MG63 (cell line): ENCODE results near the gene BMPER. TPM values are rescaled to one million over a fixed set of nuclear protein-coding genes. Genes with fewer than 3 reads are reported as not detected.

ENCODE experiments used
- DNase-seq: peaks from one replicate; pipeline ENCODE4 v3.0.0-alpha.2; 2020
- H3K27me3 ChIP-seq: fragments of 250-450 bp; sonication (Bioruptor Pico); 2 replicates; pipeline ENCODE4 v1.5.1; 2020; ENCODE audit warnings: mild to moderate bottlenecking, moderate library complexity
- H3K36me3 ChIP-seq: fragments of 250-450 bp; sonication (Bioruptor Pico); 2 replicates; pipeline ENCODE4 v1.5.1; 2020; ENCODE audit warnings: mild to moderate bottlenecking, moderate library complexity
- H3K4me3 ChIP-seq: fragments of 250-450 bp; sonication (Bioruptor Pico); 2 replicates; pipeline ENCODE4 v1.5.1; 2020; ENCODE audit warnings: mild to moderate bottlenecking, moderate library complexity
- H3K9me3 ChIP-seq: fragments of 250-450 bp; sonication (Bioruptor Pico); 2 replicates; pipeline ENCODE4 v1.5.1; 2020; ENCODE audit warnings: mild to moderate bottlenecking, moderate library complexity
- total RNA-seq: library from RNA; depleted of rRNA; stranded (reverse); fragments of >200 nt; shearing (Covaris generic); gene quantifications from 2 replicates; pipeline ENCODE4 v1.2.3, GENCODE V29; 2014; ENCODE audit warnings: low replicate concordance

BMPER gene
- total RNA-seq, 1 experiment from 2014 or later, result 110 TPM

DNA sequence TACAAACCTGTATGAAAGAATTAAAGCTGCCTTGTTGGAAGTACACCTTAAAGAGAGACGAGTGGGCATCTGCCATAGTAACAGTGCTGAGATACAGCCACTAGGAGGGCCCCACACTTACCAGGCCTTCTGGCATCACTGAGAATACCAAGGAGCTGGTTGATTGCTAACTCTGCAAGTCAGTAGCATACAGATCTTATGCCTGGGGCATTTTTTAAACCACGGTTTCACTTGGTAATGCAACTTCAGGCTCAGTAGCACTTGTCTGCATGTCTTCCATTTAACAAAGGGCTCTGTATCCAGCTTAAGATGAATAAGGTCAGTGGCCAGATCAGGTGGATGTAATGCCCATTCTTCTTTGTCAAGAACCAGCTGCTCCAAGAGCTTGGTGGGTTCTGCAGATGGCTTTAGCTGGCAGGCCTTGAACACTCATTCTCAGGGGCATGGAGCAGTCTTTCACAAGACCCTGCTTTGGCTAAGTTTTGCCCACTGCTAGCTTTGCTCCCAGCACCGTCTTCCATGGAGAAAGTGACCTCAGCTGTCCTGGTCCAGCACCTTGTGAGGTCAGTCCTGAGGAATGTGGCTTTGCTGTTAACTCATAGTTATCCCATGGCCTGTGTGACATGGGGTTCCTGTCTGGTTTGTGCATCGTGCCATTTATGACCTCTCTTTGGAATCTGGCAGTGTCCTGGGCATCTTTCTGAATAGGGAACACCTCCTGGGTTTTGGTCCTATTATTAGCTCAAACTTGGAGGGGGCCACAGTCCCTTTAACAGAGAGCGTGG, 68.1 kb downstream of the BMPER start:
- no peak overlapping the region for H3K4me3 ChIP-seq
- no peaks in the 10 kb centered on the region for H3K9me3 ChIP-seq
- DNase-seq, result no peak
- peaks cover 100% of the 10 kb centered on the region for H3K36me3 ChIP-seq
- no peaks in the 10 kb centered on the region for H3K27me3 ChIP-seq

DNA sequence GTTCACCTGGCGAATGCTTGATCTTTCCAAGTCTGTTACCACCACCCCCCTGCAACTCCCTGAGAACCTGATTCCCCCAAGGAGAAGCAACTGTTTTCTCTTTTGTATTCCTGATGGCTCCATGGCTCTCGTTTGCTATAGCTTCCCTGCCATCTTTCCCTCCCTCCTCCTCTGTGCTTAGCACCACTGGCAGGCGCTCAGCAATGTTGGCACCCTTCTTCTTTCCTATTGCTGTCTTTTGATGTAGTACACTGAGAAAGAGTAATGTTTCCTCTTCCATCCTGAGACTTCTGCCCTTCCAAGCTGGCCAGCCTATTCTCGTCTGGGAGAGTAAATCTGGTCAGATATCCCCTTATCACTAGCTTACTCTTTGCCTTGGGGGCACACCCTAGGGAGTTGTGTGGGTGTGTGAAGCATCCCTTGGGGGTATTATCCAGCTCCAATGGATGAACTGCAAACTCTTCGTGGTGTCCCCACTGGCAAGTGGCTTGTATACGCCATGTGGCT, 74.0 kb downstream of the BMPER start:
- peak; percentile 71 for DNase-seq
- H3K27me3 ChIP-seq, result no peaks in the 10 kb centered on the region
- peaks cover 86% of the 10 kb centered on the region for H3K36me3 ChIP-seq
- no peaks in the 10 kb centered on the region for H3K9me3 ChIP-seq
- H3K4me3 ChIP-seq, result no peak overlapping the region

DNA sequence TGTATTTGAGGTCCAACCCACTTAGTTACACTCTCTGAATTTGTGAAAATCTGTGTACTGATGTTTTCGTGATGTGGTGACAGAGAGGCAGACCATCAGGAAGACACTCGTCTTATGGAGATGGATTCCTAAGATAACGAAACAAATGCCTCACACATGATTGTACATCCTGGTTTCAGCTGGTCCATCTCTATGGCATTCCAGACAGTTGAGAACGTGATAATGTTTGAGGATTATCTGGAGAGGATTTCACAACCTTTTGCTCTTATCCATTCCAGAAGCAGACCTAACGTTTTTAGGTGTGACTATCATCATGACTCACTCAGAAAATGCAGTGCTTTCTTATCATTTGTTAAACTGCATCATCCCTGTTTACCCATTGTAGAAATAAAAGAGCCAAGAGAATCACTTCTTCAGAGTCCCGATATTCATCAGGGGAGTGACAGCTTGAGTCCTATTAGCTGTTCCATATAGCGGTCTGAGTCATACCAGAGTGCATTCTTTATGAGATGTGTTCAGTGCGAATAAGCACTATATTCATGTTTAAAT, 74.5 kb downstream of the BMPER start:
- no peaks in the 10 kb centered on the region for H3K27me3 ChIP-seq
- H3K36me3 ChIP-seq, result peaks cover 86% of the 10 kb centered on the region
- no peak overlapping the region for H3K4me3 ChIP-seq
- H3K9me3 ChIP-seq, result no peaks in the 10 kb centered on the region
- peak; percentile 18 for DNase-seq

DNA sequence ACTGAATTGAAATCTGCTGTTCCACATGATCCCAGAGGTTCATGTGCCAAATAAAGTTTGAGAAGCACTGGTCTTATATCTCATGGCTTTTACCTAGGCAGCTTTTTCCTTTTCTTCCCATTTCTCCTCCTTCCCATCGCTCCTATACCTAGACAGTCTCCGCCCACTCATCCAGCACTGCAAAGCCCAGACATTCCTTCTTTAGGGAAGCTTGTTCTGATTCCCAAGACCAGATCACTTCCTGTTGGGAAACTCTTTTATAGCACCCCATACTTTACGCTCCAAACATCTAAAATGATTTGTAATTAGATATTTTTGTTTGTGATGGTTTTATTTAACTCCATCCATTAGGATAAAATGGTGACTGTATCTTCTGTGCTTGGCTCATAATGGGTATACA, 75.9 kb downstream of the BMPER start:
- no peaks in the 10 kb centered on the region for H3K9me3 ChIP-seq
- no peaks in the 10 kb centered on the region for H3K27me3 ChIP-seq
- peaks cover 79% of the 10 kb centered on the region for H3K36me3 ChIP-seq
- DNase-seq, result no peak
- no peak overlapping the region for H3K4me3 ChIP-seq

DNA sequence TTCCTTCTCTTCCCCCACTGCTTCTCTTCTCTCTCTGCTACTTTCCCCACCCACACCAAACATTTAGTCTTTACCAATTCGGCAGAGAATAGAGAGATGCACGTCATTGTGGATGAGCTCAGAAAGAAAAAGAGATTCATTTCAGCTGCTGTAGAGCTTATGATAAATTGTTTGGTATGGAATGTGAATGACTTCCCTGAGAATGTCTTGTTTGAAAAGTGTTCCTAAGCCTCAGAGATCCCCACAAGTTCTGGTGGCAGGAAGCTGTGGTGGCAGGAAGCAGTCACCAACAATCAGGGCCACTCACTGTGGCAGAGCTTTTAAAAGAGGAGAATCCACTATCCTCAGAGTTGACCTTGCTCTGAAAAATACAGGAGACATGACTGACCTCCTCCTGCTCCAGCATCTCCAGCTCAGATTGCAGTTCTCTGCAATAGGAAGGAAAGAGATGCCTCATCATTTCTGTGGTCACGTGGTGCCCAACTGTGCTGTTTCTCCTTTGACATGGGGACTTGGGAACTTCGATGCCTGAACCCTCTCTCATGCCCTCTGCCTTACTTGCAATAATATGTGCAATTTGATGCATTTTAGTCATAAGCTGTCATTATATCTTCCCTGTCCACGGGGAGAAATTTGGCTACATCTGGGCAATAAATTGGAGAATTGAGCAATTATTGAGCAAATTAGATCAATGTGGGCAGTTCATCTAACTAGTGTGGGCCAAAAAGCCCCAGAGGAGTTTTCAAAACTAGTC, 76.5 kb downstream of the BMPER start:
- Histone ChIP-seq H3K36me3 (peaks cover 73% of the 10 kb centered on the region), H3K27me3 (no peaks in the 10 kb centered on the region), H3K9me3 (no peaks in the 10 kb centered on the region), H3K4me3 (no peak overlapping the region)
- no peak for DNase-seq

DNA sequence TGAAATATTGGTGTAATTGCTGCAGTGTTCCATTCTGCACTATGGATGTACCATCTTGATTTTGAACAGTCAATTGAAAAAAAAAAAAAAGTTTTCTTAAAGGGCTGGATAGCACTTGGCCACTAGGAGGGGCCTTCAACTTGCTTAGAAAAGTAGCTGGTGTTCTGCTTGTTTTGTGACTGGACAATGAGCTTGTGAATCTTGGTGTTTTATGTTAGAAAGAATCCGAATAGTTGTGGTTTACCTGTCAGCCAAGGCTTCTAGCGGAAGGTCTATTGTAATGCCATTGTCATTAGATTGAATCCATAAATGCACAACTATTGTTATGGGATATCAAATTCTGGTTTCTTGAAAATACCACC, 77.1 kb downstream of the BMPER start:
- no peak overlapping the region for H3K4me3 ChIP-seq
- H3K36me3 ChIP-seq, result peaks cover 68% of the 10 kb centered on the region
- DNase-seq, result no peak
- no peaks in the 10 kb centered on the region for H3K27me3 ChIP-seq
- H3K9me3 ChIP-seq, result no peaks in the 10 kb centered on the region

DNA sequence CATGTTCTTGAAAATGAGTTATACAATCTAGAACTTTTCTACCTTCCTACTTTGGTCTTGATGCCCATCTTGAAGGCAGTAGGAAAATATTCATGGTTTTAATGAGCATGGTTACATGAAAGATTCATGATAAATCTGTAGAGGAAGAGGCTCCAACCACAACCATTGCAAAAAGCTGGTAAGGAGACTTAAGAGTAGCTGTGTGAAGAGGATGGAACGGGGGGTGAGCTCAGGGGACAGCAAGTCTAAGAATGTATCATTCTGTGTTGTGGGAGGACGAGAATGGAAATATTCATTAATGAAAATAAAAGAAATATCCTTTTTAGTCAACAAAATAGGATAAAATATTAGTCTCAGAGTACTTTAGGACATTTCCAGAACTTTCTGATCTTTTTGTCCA, 81.1 kb downstream of the BMPER start:
- DNase-seq, result no peak
- H3K4me3 ChIP-seq, result no peak overlapping the region
- 0 out of 2 replicates have a peak, but pooled peaks cover 2% of the 10 kb centered on the region for H3K9me3 ChIP-seq

DNA sequence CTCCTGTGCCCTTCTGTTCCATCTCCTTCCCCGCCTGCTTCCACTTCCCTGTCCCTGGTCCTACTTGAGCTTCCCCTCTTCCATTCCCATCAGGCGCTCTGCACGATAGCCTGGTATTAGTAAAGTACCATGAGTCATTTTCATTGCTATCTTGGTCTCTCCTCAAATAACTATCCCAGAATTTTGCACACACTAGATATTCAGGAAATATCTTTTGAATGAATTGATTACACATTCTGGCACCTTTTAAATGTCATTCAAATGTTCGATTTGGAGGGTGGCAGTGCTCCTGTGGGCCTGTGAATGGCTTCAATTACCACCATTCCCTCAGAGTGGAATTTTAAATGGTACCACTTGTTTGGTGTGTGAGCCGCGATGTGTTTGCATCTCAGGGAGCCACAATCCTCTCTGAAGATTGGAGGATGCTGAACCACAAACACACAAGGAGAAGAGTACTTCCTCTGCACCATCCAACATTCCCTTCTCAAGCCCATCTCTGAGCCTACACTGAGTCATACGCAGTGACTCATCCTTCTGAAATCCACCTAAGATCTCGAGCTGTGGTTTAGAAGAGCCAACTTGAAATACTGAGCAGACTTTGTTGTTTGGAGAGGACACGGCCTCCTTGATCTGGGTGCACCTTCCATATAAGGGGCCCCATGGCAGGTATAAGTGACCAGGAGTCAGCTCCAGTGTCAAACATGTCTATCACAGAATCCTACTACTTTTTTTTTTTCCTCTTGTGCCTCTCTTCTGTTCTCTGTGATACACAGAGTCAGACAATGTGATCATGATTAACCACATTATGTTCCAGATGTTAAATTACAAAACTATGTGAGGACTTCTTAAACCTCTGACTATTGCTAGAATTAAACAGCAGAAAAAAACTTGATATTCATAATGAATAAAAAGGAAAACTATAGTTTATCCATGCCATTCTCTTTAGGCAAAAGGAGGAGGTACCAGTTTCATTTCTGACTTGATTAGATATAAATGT, 81.9 kb downstream of the BMPER start:
- Histone ChIP-seq H3K36me3 (peaks cover 56% of the 10 kb centered on the region), H3K27me3 (no peaks in the 10 kb centered on the region), H3K4me3 (no peak overlapping the region), H3K9me3 (0 out of 2 replicates have a peak, but pooled peaks cover 2% of the 10 kb centered on the region)
- peak; percentile 84 for DNase-seq

More for the DNA sequence above, 81.1 kb downstream of the BMPER start:
- Histone ChIP-seq H3K36me3 (peaks cover 62% of the 10 kb centered on the region), H3K27me3 (no peaks in the 10 kb centered on the region)

DNA sequence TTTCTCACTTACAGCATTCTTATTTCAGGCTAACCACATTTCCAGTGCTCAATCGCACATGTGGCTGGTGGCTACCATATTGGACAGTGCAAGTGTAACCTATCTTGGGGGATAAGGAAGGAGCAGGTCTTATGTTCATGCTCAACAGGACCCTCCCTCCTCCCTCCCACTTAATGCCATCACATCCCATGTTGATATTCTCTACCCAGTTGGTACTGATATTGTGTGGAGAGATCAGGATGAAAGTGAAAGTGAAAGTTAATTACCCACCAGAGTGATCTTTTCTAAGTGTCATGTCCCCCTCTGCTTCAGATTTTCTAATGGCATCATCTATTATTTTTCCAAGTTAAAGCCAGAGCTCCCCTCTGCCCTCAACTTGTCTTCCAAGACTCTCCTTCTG, 91.6 kb downstream of the BMPER start:
- Histone ChIP-seq H3K36me3 (peaks cover 78% of the 10 kb centered on the region), H3K9me3 (no peaks in the 10 kb centered on the region)
- DNase-seq, result no peak

DNA sequence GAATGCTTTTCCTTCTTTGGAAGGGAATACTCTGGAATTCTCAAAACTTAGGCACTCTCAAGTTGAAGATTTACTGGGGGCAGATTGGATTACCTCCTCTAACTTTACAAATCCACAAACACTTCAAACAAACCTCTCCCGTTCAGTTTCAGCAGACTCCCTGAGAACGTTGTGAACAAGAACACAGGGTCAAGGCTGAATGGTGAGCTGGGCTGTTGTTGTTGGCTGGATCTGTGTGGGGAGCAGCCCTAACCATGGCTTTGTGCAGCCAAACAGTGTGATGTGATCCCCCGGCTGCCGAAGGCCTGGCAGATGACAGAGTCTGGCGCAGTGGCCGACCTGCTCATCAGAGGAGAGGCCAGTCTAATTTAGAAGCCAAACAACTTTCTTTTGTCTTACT, 93.1 kb downstream of the BMPER start:
- peak; percentile 51 for DNase-seq
- peaks cover 93% of the 10 kb centered on the region for H3K36me3 ChIP-seq
- H3K9me3 ChIP-seq, result no peaks in the 10 kb centered on the region; the same call in 1 of the 2 replicates
- no peak overlapping the region for H3K4me3 ChIP-seq
- H3K27me3 ChIP-seq, result no peaks in the 10 kb centered on the region

More for the DNA sequence above, 91.6 kb downstream of the BMPER start:
- Histone ChIP-seq H3K27me3 (no peaks in the 10 kb centered on the region), H3K4me3 (no peak overlapping the region)

DNA sequence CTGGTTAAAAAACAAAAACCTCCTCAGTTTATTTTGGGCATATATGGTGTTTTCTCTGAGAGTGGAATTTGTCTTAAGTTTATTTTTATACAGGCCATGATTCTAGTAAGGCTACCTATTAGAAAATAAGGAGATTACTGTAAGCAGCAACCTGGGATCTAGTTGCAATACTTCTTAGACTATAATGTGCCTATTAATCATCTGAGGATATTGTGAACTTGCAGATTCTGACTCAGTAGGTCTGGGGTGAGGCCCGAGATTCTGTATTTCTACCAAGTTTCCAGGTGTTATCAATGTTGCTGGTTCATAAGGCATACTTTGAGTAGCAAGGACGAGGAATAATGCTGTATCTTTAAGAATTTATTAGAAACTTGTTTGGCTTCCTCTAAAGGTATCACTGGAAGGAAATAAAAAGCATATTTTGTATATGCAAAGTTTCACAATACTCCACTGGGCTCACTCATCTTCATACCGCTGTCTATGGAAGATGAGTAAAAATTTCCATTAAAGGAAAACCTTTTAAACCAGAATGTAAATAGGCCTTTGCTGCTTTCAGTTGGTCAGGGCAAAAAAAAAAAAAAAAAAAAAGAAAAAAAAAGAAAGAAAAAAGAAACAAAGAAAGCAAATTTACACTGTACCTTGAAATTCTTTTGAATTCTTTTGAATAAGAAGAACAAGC, 105.8 kb downstream of the BMPER start:
- Histone ChIP-seq H3K36me3 (peaks cover 88% of the 10 kb centered on the region), H3K9me3 (no peaks in the 10 kb centered on the region), H3K4me3 (no peak overlapping the region), H3K27me3 (no peaks in the 10 kb centered on the region)
- no peak for DNase-seq

DNA sequence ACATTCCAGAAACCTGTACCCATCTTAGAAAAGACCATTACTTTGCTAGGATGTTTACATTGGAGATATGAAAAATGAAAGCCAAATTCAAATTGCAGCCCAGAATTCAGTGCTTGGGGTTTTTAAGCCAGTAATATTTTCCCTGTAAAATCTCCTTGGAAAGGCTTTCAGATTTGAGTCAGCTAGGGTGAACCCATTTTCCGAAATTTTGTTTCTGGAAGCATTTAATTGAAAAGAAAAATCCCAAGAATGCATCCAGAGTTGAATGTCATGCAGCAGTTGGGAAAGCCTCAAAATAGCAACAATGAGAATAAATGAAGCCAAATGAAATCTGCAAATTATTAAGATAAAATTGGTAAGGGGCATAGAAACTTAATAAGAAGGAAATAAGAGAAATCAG, 106.4 kb downstream of the BMPER start:
- no peak for DNase-seq
- Histone ChIP-seq H3K36me3 (peaks cover 90% of the 10 kb centered on the region), H3K27me3 (no peaks in the 10 kb centered on the region), H3K4me3 (no peak overlapping the region), H3K9me3 (no peaks in the 10 kb centered on the region)

DNA sequence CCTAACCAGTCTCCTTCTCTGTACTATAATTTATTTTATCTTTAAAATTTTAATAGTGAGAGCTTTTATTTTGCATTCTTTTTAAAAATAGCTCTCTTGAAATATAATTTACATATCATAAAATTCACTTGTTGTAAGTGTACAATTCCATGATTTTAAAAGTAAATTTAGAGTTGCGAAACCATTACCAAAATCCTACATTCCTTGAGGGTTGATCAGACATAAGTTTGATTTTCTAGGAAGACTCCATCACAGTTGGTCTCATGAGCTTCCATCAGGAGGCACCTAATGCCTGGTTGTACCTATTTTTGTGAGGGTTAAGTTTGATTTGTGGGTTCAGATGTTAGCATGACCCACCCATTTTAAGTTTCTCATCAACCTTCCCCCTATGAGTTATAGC, 108.1 kb downstream of the BMPER start:
- no peak for DNase-seq
- Histone ChIP-seq H3K9me3 (no peaks in the 10 kb centered on the region), H3K27me3 (no peaks in the 10 kb centered on the region), H3K4me3 (no peak overlapping the region), H3K36me3 (peaks cover 89% of the 10 kb centered on the region)

DNA sequence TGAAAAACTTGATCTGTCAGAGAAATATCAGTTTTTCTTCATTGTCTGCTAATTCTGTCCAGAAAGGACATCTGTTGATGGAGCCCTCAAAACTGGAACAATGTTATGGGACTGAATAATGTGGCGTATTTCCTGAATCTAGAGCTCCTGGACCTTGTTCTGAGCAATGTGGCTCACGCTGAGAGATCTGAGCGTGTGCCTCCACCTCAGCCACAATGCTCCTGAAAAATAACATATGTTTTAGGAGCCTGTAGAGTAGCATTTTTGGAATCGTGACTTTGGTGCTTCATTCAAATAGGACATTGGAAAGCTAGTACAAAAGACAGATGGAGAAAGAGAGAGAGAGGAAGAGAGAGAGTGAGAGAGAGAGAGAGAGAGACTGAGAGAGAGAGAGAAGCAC, 110.3 kb downstream of the BMPER start:
- no peaks in the 10 kb centered on the region for H3K9me3 ChIP-seq
- no peak for DNase-seq
- no peaks in the 10 kb centered on the region for H3K27me3 ChIP-seq
- H3K4me3 ChIP-seq, result no peak overlapping the region
- H3K36me3 ChIP-seq, result peaks cover 92% of the 10 kb centered on the region

DNA sequence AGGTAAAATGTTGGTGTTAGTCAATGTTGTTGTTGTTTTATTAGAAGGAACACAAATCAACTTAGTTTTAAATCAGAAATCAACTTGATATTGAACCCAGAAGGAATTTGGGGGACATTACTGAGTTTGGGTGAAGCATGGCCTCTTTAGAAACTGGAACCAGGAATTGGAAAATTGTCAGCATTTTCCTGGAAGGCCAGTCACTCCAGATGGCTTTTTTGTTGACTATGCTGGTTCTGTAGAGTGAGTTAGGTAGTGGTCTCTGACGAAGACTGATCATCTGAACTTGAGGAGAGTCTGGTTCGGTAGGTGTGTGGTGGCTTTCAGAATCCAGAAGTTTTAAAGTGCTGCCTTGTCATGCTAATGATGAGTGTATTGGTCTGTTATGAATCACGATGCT, 111.5 kb downstream of the BMPER start:
- Histone ChIP-seq H3K36me3 (peaks cover 96% of the 10 kb centered on the region), H3K4me3 (no peak overlapping the region), H3K9me3 (no peaks in the 10 kb centered on the region; the same call in 1 of the 2 replicates), H3K27me3 (no peaks in the 10 kb centered on the region)
- DNase-seq, result no peak

DNA sequence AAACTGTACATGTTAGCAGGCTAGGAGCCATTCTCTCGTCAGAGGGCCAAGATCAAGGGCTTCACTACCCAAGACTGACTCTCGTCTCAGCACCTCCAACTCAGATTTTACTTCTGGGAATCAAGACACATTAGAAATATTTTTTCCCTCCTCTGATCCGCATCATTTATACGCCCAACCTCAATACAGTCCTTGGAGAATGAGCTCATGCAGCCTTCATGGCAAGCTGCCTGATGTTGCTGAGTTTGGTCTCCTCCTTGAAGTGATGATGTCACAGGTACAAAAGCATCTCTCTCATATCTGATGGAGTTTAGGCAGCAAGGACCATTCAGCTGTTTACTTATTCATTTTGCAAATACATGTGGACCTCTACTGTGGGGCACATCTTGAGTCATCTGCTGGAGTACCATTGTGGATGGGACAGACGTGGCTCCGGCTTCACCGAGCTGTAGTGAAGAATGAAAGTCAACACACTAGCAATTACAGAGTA, 114.0 kb downstream of the BMPER start:
- H3K27me3 ChIP-seq, result no peaks in the 10 kb centered on the region
- no peaks in the 10 kb centered on the region; the same call in 1 of the 2 replicates for H3K9me3 ChIP-seq
- H3K36me3 ChIP-seq, result peaks cover 91% of the 10 kb centered on the region
- H3K4me3 ChIP-seq, result no peak overlapping the region
- DNase-seq, result peak; percentile 33
